ENCODE data around the gene MOK. TPM values are rescaled to one million over a fixed set of nuclear protein-coding genes. Genes with fewer than 3 reads are reported as not detected.

MOK gene
- total RNA-seq, 1 experiment from 2014 or later, result 2.0 TPM

GRCh38 chr14:102239231-102239630 is 65.7 kb downstream of the MOK start:
- no peaks in the 10 kb centered on the region; the same call in 1 of the 2 replicates for H3K36me3 Mint-ChIP-seq
- H3K27me3 Mint-ChIP-seq (ENCODE audit: low read depth), result peaks cover 4% of the 10 kb centered on the region; the same call in 1 of the 2 replicates
- H3K27ac Mint-ChIP-seq, result no peak overlapping the region
- POLR2A ChIA-PET, result no interaction called here
- TF ChIP-seq CREM (CRISPR knock-in tag; IDR thresholded peaks at IDR 0.05) (no peak), STAT6 (CRISPR knock-in tag; conservative IDR thresholded peaks at IDR 0.05; ENCODE audit: low read depth) (no peak), JAZF1 (CRISPR knock-in tag; IDR thresholded peaks at IDR 0.05) (no peak)
- TF ChIP-seq, protein P1, sequence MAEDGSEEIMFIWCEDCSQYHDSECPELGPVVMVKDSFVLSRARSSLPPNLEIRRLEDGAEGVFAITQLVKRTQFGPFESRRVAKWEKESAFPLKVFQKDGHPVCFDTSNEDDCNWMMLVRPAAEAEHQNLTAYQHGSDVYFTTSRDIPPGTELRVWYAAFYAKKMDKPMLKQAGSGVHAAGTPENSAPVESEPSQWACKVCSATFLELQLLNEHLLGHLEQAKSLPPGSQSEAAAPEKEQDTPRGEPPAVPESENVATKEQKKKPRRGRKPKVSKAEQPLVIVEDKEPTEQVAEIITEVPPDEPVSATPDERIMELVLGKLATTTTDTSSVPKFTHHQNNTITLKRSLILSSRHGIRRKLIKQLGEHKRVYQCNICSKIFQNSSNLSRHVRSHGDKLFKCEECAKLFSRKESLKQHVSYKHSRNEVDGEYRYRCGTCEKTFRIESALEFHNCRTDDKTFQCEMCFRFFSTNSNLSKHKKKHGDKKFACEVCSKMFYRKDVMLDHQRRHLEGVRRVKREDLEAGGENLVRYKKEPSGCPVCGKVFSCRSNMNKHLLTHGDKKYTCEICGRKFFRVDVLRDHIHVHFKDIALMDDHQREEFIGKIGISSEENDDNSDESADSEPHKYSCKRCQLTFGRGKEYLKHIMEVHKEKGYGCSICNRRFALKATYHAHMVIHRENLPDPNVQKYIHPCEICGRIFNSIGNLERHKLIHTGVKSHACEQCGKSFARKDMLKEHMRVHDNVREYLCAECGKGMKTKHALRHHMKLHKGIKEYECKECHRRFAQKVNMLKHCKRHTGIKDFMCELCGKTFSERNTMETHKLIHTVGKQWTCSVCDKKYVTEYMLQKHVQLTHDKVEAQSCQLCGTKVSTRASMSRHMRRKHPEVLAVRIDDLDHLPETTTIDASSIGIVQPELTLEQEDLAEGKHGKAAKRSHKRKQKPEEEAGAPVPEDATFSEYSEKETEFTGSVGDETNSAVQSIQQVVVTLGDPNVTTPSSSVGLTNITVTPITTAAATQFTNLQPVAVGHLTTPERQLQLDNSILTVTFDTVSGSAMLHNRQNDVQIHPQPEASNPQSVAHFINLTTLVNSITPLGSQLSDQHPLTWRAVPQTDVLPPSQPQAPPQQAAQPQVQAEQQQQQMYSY (CRISPR knock-in tag; IDR thresholded peaks at IDR 0.05), result no peak
- CTCF ChIA-PET, result interaction anchor here (3.9 kb wide), 1 partner anchor 76 kb away, joined by 33 read pairs; no protein-coding TSS in a partner anchor
- ATAC-seq (no peak), DNase-seq (ENCODE audit: low spot score) (no peak)
- no peaks in the 10 kb centered on the region for H3K9me3 Mint-ChIP-seq
- no peak overlapping the region for H3K4me3 Mint-ChIP-seq
- no peaks in the 10 kb centered on the region for H3K4me1 Mint-ChIP-seq

GRCh38 chr14:102238766-102239165 is 66.2 kb downstream of the MOK start:
- TF ChIP-seq ETV6 (CRISPR knock-in tag; IDR thresholded peaks at IDR 0.05), result no peak
- TF ChIP-seq ZNF396 (CRISPR knock-in tag; IDR thresholded peaks at IDR 0.05; ENCODE audit: borderline replicate concordance), result no peak
- TF ChIP-seq ZNF423 (CRISPR knock-in tag; IDR thresholded peaks at IDR 0.05), result no peak
- TF ChIP-seq NFE2L1 (CRISPR knock-in tag; IDR thresholded peaks at IDR 0.05), result no peak
- TF ChIP-seq ATF1 (CRISPR knock-in tag; IDR thresholded peaks at IDR 0.05), result no peak
- Mint-ChIP-seq H3K36me3 (no peaks in the 10 kb centered on the region; the same call in 1 of the 2 replicates), H3K4me3 (no peak overlapping the region), H3K9me3 (no peaks in the 10 kb centered on the region), H3K27ac (no peak overlapping the region), H3K27me3 (ENCODE audit: low read depth) (peaks cover 4% of the 10 kb centered on the region; the same call in 1 of the 2 replicates), H3K4me1 (no peaks in the 10 kb centered on the region)
- CTCF ChIA-PET, result interaction anchor here (3.9 kb wide), 1 partner anchor 77 kb away, joined by 33 read pairs; no protein-coding TSS in a partner anchor
- POLR2A ChIA-PET, result no interaction called here
- DNase-seq (ENCODE audit: low spot score) (no peak), ATAC-seq (no peak)

GRCh38 chr14:102238131-102238530 is 66.8 kb downstream of the MOK start:
- Mint-ChIP-seq H3K36me3 (no peaks in the 10 kb centered on the region; the same call in 1 of the 2 replicates), H3K27me3 (ENCODE audit: low read depth) (peaks cover 4% of the 10 kb centered on the region; the same call in 1 of the 2 replicates), H3K4me1 (no peaks in the 10 kb centered on the region), H3K27ac (no peak overlapping the region), H3K4me3 (no peak overlapping the region), H3K9me3 (no peaks in the 10 kb centered on the region)
- no peak for DNase-seq (ENCODE audit: low spot score)
- TF ChIP-seq ZNF219 (CRISPR knock-in tag; IDR thresholded peaks at IDR 0.05; ENCODE audit: borderline replicate concordance), result no peak
- no peak for TF ChIP-seq ZNF138 (CRISPR knock-in tag; conservative IDR thresholded peaks at IDR 0.05)
- TF ChIP-seq FOXP4 (CRISPR knock-in tag; IDR thresholded peaks at IDR 0.05), result no peak
- ChIA-PET CTCF (interaction anchor here (1.0 to 3.9 kb wide), 2 partner anchors 77 to 175 kb away, joined by 3 to 33 read pairs; no protein-coding TSS in a partner anchor), POLR2A (interaction anchor here (0.6 kb wide), 1 partner anchor 150 kb away, joined by 3 read pairs; no protein-coding TSS in a partner anchor)
- no peak for ATAC-seq

Data from WTC11 (cell line).